Thoracic aorta (tissue), 2 donors: ENCODE measurements around the gene BMPER. TPM values are rescaled to one million over a fixed set of nuclear protein-coding genes. Genes with fewer than 3 reads are reported as not detected.

Experiments used
- ATAC-seq: fragments of 150-250 bp; one replicate; pipeline ENCODE4 v1.8.0; 2017; ENCODE audit warnings: low read depth; ENCODE audit not compliant: insufficient number of reproducible peaks, low FRiP score
- DNase-seq: peaks from one replicate; pipeline ENCODE4 v3.0.0-alpha.2; 2020; ENCODE audit warnings: low spot score
- H3K27ac ChIP-seq, 2 donors: fragments of 200-600 bp; sonication (generic); 1 replicate in 1 of 2; 2 replicates in 1 of 2; pipeline ENCODE4 v1.5.1; 2016; ENCODE audit warnings: mild to moderate bottlenecking in 2 of 2, moderate library complexity in 2 of 2
- H3K27me3 ChIP-seq: fragments of 200-600 bp; sonication (generic); replicated peaks from 2 replicates; pipeline ENCODE4 v1.6.0; 2016; ENCODE audit warnings: mild to moderate bottlenecking; ENCODE audit not compliant: insufficient read depth
- H3K36me3 ChIP-seq: fragments of 200-600 bp; sonication (generic); one replicate; pipeline ENCODE4 v1.5.1; 2016
- H3K4me1 ChIP-seq, 2 donors: fragments of 200-600 bp; sonication (generic); 1 replicate in 1 of 2; 2 replicates in 1 of 2; pipeline versions ENCODE4 v1.5.1 to v1.6.0; 2016; ENCODE audit warnings: low read depth in 2 of 2, mild to moderate bottlenecking in 1 of 2; ENCODE audit not compliant: control insufficient read depth in 1 of 2
- H3K4me3 ChIP-seq: fragments of 200-600 bp; sonication (generic); 2 replicates; pipeline ENCODE4 v1.5.1; 2016; ENCODE audit warnings: mild to moderate bottlenecking
- H3K9me3 ChIP-seq: fragments of 200-600 bp; sonication (generic); 2 replicates; pipeline ENCODE4 v1.5.1; 2016
- CTCF ChIP-seq: fragments of 200-600 bp; sonication (generic); IDR thresholded peaks from one replicate; pipeline ENCODE4 v1.5.1; 2019; ENCODE audit warnings: antibody characterized with exemption
- total RNA-seq, 2 donors: library from RNA; depleted of rRNA; stranded (reverse); fragments of >200 nt; gene quantifications; one replicate each; pipeline versions ENCODE4 v1.1.0 to v1.2.3, GENCODE V29; 2016

Gene BMPER
- total RNA-seq, 2 donors from 2014 or later: 0.54 to 2.3 TPM

DNA sequence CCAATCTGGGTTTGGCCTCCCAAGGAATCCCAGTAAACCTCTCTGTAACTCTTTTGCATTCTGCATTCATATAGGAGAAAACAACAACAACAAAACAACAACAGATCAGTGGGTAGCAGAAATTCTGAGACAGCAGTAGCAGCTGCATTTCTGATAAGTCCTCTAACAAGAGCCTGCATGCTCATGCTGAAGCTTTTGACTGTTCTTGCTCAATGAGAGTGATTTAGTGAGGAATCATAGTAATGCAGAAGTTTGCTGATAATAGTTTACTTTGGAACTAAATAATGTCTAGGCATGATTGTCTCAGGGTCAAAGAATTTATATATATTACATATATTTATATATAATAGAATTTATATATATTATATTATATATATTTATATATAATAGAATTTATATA, 35.2 kb downstream of the BMPER start:
- no peak for DNase-seq
- TF ChIP-seq CTCF: no peak
- Histone ChIP-seq H3K4me3 (no peak overlapping the region), H3K27me3 (no peaks in the 10 kb centered on the region), H3K36me3 (no peaks in the 10 kb centered on the region), H3K9me3 (no peaks in the 10 kb centered on the region), H3K27ac (no peak overlapping the region), H3K4me1 (peaks cover 5 to 8% of the 10 kb centered on the region in 2 donors)
- no peak for ATAC-seq

DNA sequence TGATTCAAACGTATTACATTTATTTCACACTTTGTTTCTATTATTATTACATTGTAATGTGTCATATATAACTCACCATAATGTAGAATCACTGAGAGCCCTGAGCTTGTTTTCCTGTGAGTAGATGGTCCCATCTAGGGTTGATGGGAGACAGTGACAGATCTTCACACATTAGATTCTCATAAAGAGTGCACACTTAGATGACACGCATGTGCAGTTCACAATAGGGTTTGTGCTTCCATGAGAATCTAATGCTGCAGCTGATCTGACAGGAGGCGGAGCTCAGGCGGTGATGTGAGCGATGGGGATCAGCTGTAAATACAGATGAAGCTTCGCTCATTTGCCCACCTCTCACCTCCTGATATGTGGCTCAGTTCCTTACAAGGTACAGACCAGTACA, 36.1 kb downstream of the BMPER start:
- Histone ChIP-seq H3K9me3 (no peaks in the 10 kb centered on the region), H3K27me3 (no peaks in the 10 kb centered on the region), H3K4me3 (no peak overlapping the region), H3K4me1 (peaks cover 5 to 8% of the 10 kb centered on the region in 2 donors), H3K27ac (no peak overlapping the region), H3K36me3 (no peaks in the 10 kb centered on the region)
- TF ChIP-seq CTCF: no peak
- ATAC-seq (no peak), DNase-seq (no peak)

DNA sequence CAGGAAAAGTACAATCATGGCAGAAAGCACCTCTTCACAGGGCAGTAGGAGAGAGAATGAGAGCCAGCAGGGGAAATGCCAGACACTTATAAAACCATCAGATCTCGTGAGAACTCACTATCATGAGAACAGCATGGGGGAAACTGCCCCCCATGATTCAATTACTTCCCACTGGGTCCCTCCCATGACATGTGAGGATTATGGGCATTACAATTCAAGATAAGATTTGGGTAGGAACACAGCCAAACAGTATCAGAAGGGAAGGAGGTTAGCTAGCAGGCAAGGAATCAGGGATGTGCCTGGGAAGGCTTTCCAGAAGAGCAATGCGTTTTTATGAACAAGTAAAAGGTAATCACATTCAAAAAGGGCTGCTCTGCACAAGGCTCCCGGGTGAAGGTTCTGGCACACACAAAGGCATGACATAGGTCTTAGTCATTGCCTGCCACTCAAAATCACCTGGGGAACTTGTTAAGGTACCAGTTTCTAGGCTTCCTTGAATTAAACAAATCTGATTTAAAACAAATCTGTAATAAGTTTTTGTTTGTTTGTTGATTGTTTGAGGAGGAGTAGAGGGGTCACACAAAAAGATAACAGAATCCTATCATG, 40.9 kb downstream of the BMPER start:
- Histone ChIP-seq H3K36me3 (no peaks in the 10 kb centered on the region), H3K4me3 (no peak overlapping the region), H3K27ac (no peak overlapping the region), H3K27me3 (no peaks in the 10 kb centered on the region), H3K4me1 (no peaks in the 10 kb centered on the region), H3K9me3 (no peaks in the 10 kb centered on the region)
- ATAC-seq (no peak), DNase-seq (no peak)
- no peak for TF ChIP-seq CTCF

- DNase-seq (no peak), ATAC-seq (no peak)
Observed at GRCh38 chr7:33950047-33950714, 44.8 kb downstream of the BMPER start.

GRCh38 chr7:33952824-33953223, 47.5 kb downstream of the BMPER start:
- no peak for DNase-seq
- no peaks in the 10 kb centered on the region for H3K36me3 ChIP-seq
- H3K4me3 ChIP-seq: no peak overlapping the region
- no peaks in the 10 kb centered on the region for H3K4me1 ChIP-seq
- H3K27me3 ChIP-seq: no peaks in the 10 kb centered on the region
- TF ChIP-seq CTCF: no peak
- H3K9me3 ChIP-seq: no peaks in the 10 kb centered on the region
- no peak overlapping the region for H3K27ac ChIP-seq
- no peak for ATAC-seq

More at GRCh38 chr7:33950047-33950714, 44.8 kb downstream of the BMPER start:
- TF ChIP-seq CTCF: no peak
- Histone ChIP-seq H3K4me3 (no peak overlapping the region), H3K9me3 (no peaks in the 10 kb centered on the region), H3K4me1 (no peaks in the 10 kb centered on the region), H3K27ac (no peak overlapping the region), H3K27me3 (no peaks in the 10 kb centered on the region), H3K36me3 (no peaks in the 10 kb centered on the region)
